Islet precursor cell (in vitro differentiated cells): Measurements from ENCODE around the gene TRIM47.
A peak's percentile ranks its signal among the peaks of the same experiment; 100 is the strongest.

Source experiments
- DNase-seq: peaks from one replicate; pipeline ENCODE4 v3.0.0-alpha.2; 2018

Gene TRIM47

GRCh38 chr17:75878174-75878998 lies at the start of gene TRIM47:
TRIM47 (minus strand) TSS chr17:75878581; CDS start chr17:75878548, 33 bp downstream.
- DNase-seq = peak; percentile 82

- peak; percentile 81 for DNase-seq
Measured at GRCh38 chr17:75927286-75927922, 49.0 kb upstream of the TRIM47 start.

- DNase-seq = no peak
Measured at GRCh38 chr17:75926456-75926855, 48.1 kb upstream of the TRIM47 start.

GRCh38 chr17:75925912-75926311 lies 47.5 kb upstream of the TRIM47 start:
- no peak for DNase-seq

- DNase-seq = no peak
Measured at GRCh38 chr17:75925103-75925502, 46.7 kb upstream of the TRIM47 start.

GRCh38 chr17:75922963-75923874 lies 44.8 kb upstream of the TRIM47 start:
- DNase-seq = no peak

GRCh38 chr17:75922173-75922961 lies 44.0 kb upstream of the TRIM47 start:
- no peak for DNase-seq

GRCh38 chr17:75921596-75921995 lies 43.2 kb upstream of the TRIM47 start:
- DNase-seq = no peak

- no peak for DNase-seq
Measured at GRCh38 chr17:75920045-75920560, 41.7 kb upstream of the TRIM47 start.

- DNase-seq = no peak
Measured at GRCh38 chr17:75919611-75920010, 41.2 kb upstream of the TRIM47 start.

- no peak for DNase-seq
Measured at GRCh38 chr17:75917917-75918445, 39.6 kb upstream of the TRIM47 start.

- peak; percentile 50 for DNase-seq
Measured at GRCh38 chr17:75917141-75917916, 38.9 kb upstream of the TRIM47 start.

- DNase-seq = no peak
Measured at GRCh38 chr17:75915268-75915667, 36.9 kb upstream of the TRIM47 start.

GRCh38 chr17:75914643-75915267 lies 36.4 kb upstream of the TRIM47 start:
- peak; percentile 57 for DNase-seq

GRCh38 chr17:75913537-75914210 lies 35.3 kb upstream of the TRIM47 start:
- peak; percentile 56 for DNase-seq

- peak; percentile 94 for DNase-seq
Measured at GRCh38 chr17:75910699-75911098, 32.3 kb upstream of the TRIM47 start.

- DNase-seq = no peak
Measured at GRCh38 chr17:75909812-75910274, 31.5 kb upstream of the TRIM47 start.

GRCh38 chr17:75909051-75909811 lies 30.9 kb upstream of the TRIM47 start:
- DNase-seq = peak; percentile 56

- DNase-seq = peak; percentile 96
Measured at GRCh38 chr17:75908201-75908600, 29.8 kb upstream of the TRIM47 start.
